ENCODE data around the gene SDK1. TPM values are rescaled to one million over a fixed set of nuclear protein-coding genes. Genes with fewer than 3 reads are reported as not detected.

The SDK1 gene
- total RNA-seq, 1 experiment from 2014 or later, result 7.1 TPM

DNA sequence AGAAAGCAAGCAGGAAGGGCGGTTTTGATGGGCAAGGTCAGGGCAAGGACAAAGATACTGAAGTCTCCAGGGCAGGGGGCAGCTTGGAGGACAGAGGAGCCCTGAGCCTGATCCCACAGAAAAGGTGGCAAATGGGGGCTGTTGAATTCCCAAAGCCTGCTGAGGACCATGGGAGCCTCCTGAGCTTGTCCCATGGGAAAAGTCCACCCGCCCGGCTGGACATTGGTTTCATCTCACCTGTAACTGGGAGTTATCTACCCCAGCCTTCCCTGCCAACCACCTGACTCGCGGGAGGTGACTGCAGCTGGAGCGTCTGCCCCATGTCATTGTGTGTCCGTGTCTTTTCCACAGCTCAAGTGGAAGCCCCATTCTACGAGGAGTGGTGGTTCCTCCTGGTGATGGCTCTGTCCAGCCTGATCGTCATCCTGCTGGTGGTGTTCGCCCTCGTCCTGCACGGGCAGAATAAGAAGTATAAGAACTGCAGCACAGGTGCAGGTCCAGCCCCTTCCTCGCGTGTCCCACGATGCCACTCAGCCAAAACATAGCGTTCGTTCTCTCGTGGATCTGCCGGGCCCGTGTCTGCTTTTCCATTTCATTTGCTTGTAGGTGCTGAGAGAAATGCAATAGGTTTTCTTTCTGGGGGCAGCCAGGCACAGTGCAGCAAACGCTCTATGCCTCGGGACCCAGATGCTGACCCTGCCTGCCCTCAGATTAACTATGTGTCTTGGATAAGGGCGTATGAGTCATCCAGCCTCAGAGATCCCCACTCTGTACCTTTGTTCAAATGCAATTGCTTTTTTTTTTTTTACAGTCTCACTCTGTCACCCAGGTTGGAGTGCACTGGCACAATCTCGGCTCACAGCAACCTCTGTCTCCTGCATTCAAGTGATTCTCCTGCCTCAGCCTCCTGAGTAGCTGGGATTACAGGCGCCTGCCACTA lies 936.5 kb downstream of the SDK1 start:
- Histone ChIP-seq H3K27me3 (replicated peaks; ENCODE audit: control insufficient read depth, insufficient read depth, low read length) (no peaks in the 10 kb centered on the region), H3K36me3 (ENCODE audit: control insufficient read depth, insufficient read depth, low read length) (no peaks in the 10 kb centered on the region), H3K4me3 (ENCODE audit: low read depth, low read length) (no peak overlapping the region), H3K9me3 (no peaks in the 10 kb centered on the region), H3K4me1 (peaks cover 8% of the 10 kb centered on the region; the same call in 1 of the 2 replicates)
- no peaks in the 10 kb centered on the region for H3K9me3 Mint-ChIP-seq (ENCODE audit: unreplicated experiment)
- no peak overlapping the region for H3K4me3 Mint-ChIP-seq (ENCODE audit: unreplicated experiment)
- peaks cover 11% of the 10 kb centered on the region for H3K4me1 Mint-ChIP-seq (ENCODE audit: low read depth, unreplicated experiment)
- no peaks in the 10 kb centered on the region for H3K36me3 Mint-ChIP-seq (ENCODE audit: insufficient read depth, unreplicated experiment)
- no peak overlapping the region for H3K27ac Mint-ChIP-seq (ENCODE audit: unreplicated experiment)
- no peak for DNase-seq
- intact Hi-C loops (cut with micrococcal nuclease; ENCODE audit: unreplicated experiment), result no loop called here
- TF ChIP-seq, protein P1, sequence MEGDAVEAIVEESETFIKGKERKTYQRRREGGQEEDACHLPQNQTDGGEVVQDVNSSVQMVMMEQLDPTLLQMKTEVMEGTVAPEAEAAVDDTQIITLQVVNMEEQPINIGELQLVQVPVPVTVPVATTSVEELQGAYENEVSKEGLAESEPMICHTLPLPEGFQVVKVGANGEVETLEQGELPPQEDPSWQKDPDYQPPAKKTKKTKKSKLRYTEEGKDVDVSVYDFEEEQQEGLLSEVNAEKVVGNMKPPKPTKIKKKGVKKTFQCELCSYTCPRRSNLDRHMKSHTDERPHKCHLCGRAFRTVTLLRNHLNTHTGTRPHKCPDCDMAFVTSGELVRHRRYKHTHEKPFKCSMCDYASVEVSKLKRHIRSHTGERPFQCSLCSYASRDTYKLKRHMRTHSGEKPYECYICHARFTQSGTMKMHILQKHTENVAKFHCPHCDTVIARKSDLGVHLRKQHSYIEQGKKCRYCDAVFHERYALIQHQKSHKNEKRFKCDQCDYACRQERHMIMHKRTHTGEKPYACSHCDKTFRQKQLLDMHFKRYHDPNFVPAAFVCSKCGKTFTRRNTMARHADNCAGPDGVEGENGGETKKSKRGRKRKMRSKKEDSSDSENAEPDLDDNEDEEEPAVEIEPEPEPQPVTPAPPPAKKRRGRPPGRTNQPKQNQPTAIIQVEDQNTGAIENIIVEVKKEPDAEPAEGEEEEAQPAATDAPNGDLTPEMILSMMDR (IDR thresholded peaks at IDR 0.05; ENCODE audit: insufficient read depth in 1 of 2, low read depth in 1 of 2, low read length in 1 of 2, severe bottlenecking in 1 of 2, unreplicated experiment in 1 of 2), result no peak
- no TSS peak for BruUV-seq (replicated peaks)
- ChIA-PET CTCF (no interaction called here), POLR2A (no interaction called here)
- no peaks in the 10 kb centered on the region for H3K27me3 Mint-ChIP-seq (ENCODE audit: insufficient read depth, unreplicated experiment)

GRCh38 chr7:4238861-4239260 lies 937.8 kb downstream of the SDK1 start:
- H3K4me1 Mint-ChIP-seq (ENCODE audit: low read depth, unreplicated experiment), result peaks cover 11% of the 10 kb centered on the region
- Histone ChIP-seq H3K4me1 (peaks cover 8% of the 10 kb centered on the region; the same call in 1 of the 2 replicates), H3K4me3 (ENCODE audit: low read depth, low read length) (no peak overlapping the region), H3K36me3 (ENCODE audit: control insufficient read depth, insufficient read depth, low read length) (no peaks in the 10 kb centered on the region), H3K27me3 (replicated peaks; ENCODE audit: control insufficient read depth, insufficient read depth, low read length) (no peaks in the 10 kb centered on the region), H3K9me3 (no peaks in the 10 kb centered on the region)
- H3K4me3 Mint-ChIP-seq (ENCODE audit: unreplicated experiment), result no peak overlapping the region
- no peak for DNase-seq
- intact Hi-C loops (cut with micrococcal nuclease; ENCODE audit: unreplicated experiment), result no loop called here
- ChIA-PET CTCF (no interaction called here), POLR2A (no interaction called here)
- BruUV-seq (replicated peaks), result no TSS peak
- H3K27ac Mint-ChIP-seq (ENCODE audit: unreplicated experiment), result no peak overlapping the region
- no peaks in the 10 kb centered on the region for H3K36me3 Mint-ChIP-seq (ENCODE audit: insufficient read depth, unreplicated experiment)
- no peaks in the 10 kb centered on the region for H3K9me3 Mint-ChIP-seq (ENCODE audit: unreplicated experiment)
- TF ChIP-seq, protein P1 (IDR thresholded peaks at IDR 0.05; ENCODE audit: insufficient read depth in 1 of 2, low read depth in 1 of 2, low read length in 1 of 2, severe bottlenecking in 1 of 2, unreplicated experiment in 1 of 2), result no peak
- H3K27me3 Mint-ChIP-seq (ENCODE audit: insufficient read depth, unreplicated experiment), result no peaks in the 10 kb centered on the region

DNA sequence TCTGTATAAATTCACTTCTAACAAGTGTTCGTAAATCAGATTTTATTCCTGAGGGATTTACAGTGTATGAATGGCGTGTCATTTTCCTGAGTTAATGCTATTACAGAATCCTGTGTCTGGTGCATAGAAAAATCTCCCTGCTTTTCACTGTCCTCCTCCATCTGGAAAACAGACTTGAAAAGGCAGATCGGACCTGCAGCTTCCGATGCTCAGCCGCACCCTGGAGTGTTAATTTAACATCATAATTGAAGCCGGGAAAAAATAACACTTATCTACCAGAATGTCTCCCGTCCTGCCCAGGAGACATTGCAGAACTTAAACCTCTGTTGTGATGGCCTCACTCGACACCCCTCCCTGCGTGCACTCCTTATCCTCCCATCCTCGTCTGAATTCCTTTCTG lies 939.0 kb downstream of the SDK1 start:
- H3K4me3 Mint-ChIP-seq (ENCODE audit: unreplicated experiment), result no peak overlapping the region
- no TSS peak for BruUV-seq (replicated peaks)

More for the DNA sequence above, 939.0 kb downstream of the SDK1 start:
- intact Hi-C loops (cut with micrococcal nuclease; ENCODE audit: unreplicated experiment), result no loop called here
- no peaks in the 10 kb centered on the region for H3K36me3 ChIP-seq (ENCODE audit: control insufficient read depth, insufficient read depth, low read length)
- H3K4me3 ChIP-seq (ENCODE audit: low read depth, low read length), result no peak overlapping the region
- peaks cover 8% of the 10 kb centered on the region; the same call in 1 of the 2 replicates for H3K4me1 ChIP-seq
- no peaks in the 10 kb centered on the region for H3K36me3 Mint-ChIP-seq (ENCODE audit: insufficient read depth, unreplicated experiment)
- CTCF ChIA-PET, result no interaction called here
- POLR2A ChIA-PET, result no interaction called here
- H3K4me1 Mint-ChIP-seq (ENCODE audit: low read depth, unreplicated experiment), result peaks cover 11% of the 10 kb centered on the region
- no peaks in the 10 kb centered on the region for H3K27me3 Mint-ChIP-seq (ENCODE audit: insufficient read depth, unreplicated experiment)
- no peak overlapping the region for H3K27ac Mint-ChIP-seq (ENCODE audit: unreplicated experiment)
- no peaks in the 10 kb centered on the region for H3K9me3 Mint-ChIP-seq (ENCODE audit: unreplicated experiment)
- H3K27me3 ChIP-seq (replicated peaks; ENCODE audit: control insufficient read depth, insufficient read depth, low read length), result no peaks in the 10 kb centered on the region
- no peaks in the 10 kb centered on the region for H3K9me3 ChIP-seq
- DNase-seq, result no peak
- TF ChIP-seq, protein P1 (IDR thresholded peaks at IDR 0.05; ENCODE audit: insufficient read depth in 1 of 2, low read depth in 1 of 2, low read length in 1 of 2, severe bottlenecking in 1 of 2, unreplicated experiment in 1 of 2), result no peak

Data from Caco-2 (cell line).